Naive thymus-derived CD8-positive, alpha-beta T cell (primary cell): Measurements from ENCODE around the gene PGA5. TPM values are rescaled to one million over a fixed set of nuclear protein-coding genes. Genes with fewer than 3 reads are reported as not detected.
A peak's percentile ranks its signal among the peaks of the same experiment; 100 is the strongest.
"Not testable (repeated sequence)": the region's sequence is repeated elsewhere in the genome, so short reads cannot be mapped to it uniquely, and the experiment has no call there.

ENCODE experiments used
- ATAC-seq, 2 donors: fragments of 150-1000 bp; cut with Tn5 transposase in 1 of 2; sonication (Bioruptor Pico), chemical (Tn5 transposase) in 1 of 2; 1 replicate in 1 of 2; 2 replicates in 1 of 2; pipeline ENCODE4 v1.10.0; 2021; ENCODE audit warnings: mild to moderate bottlenecking in 2 of 2, moderate library complexity in 2 of 2
- POLR2A ChIA-PET: fragments of 350-600 bp; sonication (Branson Sonifier 250); formaldehyde crosslinking; loops from one replicate; lab custom pipeline; 2021; ENCODE audit warnings: antibody characterized with exemption; lab: Charles Lee
- DNase-seq, 10 donors: peaks; one replicate each; pipeline versions ENCODE4 v3.0.0 to v3.0.0-alpha.2; 2020 to 2022
- H3K27ac Mint-ChIP-seq, 10 donors: one replicate each; pipeline ENCODE4 v1.8.0; 2020 to 2022; ENCODE audit warnings: mild to moderate bottlenecking in 10 of 10, mixed read lengths in 10 of 10, moderate library complexity in 4 of 10, inconsistent platforms in 1 of 10
- H3K27me3 Mint-ChIP-seq, 5 donors: one replicate each; pipeline ENCODE4 v1.8.0; 2021 to 2022; ENCODE audit warnings: mixed read lengths in 5 of 5
- H3K36me3 Mint-ChIP-seq, 3 donors: one replicate each; pipeline ENCODE4 v1.8.0; 2020 to 2022; ENCODE audit warnings: mixed read lengths in 3 of 3, mild to moderate bottlenecking in 2 of 3, inconsistent platforms in 1 of 3
- H3K4me1 Mint-ChIP-seq, 4 donors: one replicate each; pipeline ENCODE4 v1.8.0; 2021 to 2022; ENCODE audit warnings: mixed read lengths in 4 of 4
- H3K4me3 Mint-ChIP-seq, 10 donors: one replicate each; pipeline ENCODE4 v1.8.0; 2020 to 2022; ENCODE audit warnings: mild to moderate bottlenecking in 10 of 10, mixed read lengths in 10 of 10, moderate library complexity in 6 of 10, inconsistent platforms in 1 of 10
- H3K9me3 Mint-ChIP-seq, 9 donors: one replicate each; pipeline ENCODE4 v1.8.0; 2020 to 2022; ENCODE audit warnings: mixed read lengths in 9 of 9, mild to moderate bottlenecking in 3 of 9, inconsistent platforms in 1 of 9, moderate library complexity in 1 of 9
- polyA plus RNA-seq, 3 donors: library from polyadenylated mRNA; unstranded; fragments of 300-500 nt; fragmentation: Illumina TruSeq; gene quantifications; one replicate each; pipeline ENCODE4 v1.2.3, GENCODE V29; 2021
- total RNA-seq, 8 experiments: library from RNA in 2 of 8; stranded (reverse) in 2 of 8; gene quantifications; one replicate each; pipeline ENCODE4 v1.2.3 and lab custom pipeline; 2021 to 2026

The PGA5 gene
- total RNA-seq, result not detected
- polyA plus RNA-seq, result not detected
- 0 reads per million in 6 experiments for total RNA-seq (lab: John Stamatoyannopoulos, UW)

DNA sequence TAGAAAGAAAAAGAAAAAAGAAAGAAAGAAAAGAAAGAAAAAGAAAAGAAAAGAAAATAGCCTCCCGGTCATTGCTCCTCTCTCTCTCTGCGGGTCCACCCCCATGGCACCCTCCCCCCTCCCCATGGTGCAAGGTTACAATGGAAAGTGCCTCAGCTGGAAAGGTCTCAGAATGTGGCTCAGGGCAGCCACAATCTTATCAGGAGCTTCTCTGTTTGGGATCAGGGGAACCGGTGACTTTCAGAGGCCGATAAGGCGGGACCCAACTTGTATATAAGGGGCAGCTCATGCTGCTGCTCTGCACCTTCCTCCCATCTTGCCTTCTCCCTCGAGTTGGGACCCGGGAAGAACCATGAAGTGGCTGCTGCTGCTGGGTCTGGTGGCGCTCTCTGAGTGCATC lies at the start of gene PGA5:
TSS of gene PGA5 (plus strand) at position 301 of the 400 bp plus-strand sequence. CDS start at position 353, 52 bp downstream.
- ATAC-seq, DNase-seq, H3K4me1 Mint-ChIP-seq, POLR2A ChIA-PET, H3K4me3 Mint-ChIP-seq, H3K36me3 Mint-ChIP-seq, H3K9me3 Mint-ChIP-seq, H3K27me3 Mint-ChIP-seq: not testable (repeated sequence)
- H3K27ac Mint-ChIP-seq, result peak within 1 kb of the TSS in 1 of 10 donors; percentile 32

GRCh38 chr11:61193596-61193995 lies 47.4 kb upstream of the PGA5 start:
- Mint-ChIP-seq H3K27me3 (peaks cover 0 to 10% (median 1%) of the 10 kb centered on the region in 5 donors), H3K4me3 (no peak overlapping the region), H3K9me3 (no peaks in the 10 kb centered on the region), H3K4me1 (no peaks in the 10 kb centered on the region), H3K27ac (no peak overlapping the region), H3K36me3 (no peaks in the 10 kb centered on the region)
- ATAC-seq (no peak), DNase-seq (no peak)
- POLR2A ChIA-PET, result no interaction called here

- peaks cover 0 to 10% (median 1%) of the 10 kb centered on the region in 5 donors for H3K27me3 Mint-ChIP-seq
- H3K9me3 Mint-ChIP-seq, result no peaks in the 10 kb centered on the region
- POLR2A ChIA-PET, result interaction anchor here (0.7 kb wide), 2 partner anchors 242 to 252 kb away, joined by 3 to 4 read pairs; partner anchors contain the start of gene SLC15A3
- H3K4me1 Mint-ChIP-seq, result no peaks in the 10 kb centered on the region
- H3K27ac Mint-ChIP-seq, result no peak overlapping the region
- no peaks in the 10 kb centered on the region for H3K36me3 Mint-ChIP-seq
- DNase-seq (no peak), ATAC-seq (no peak)
- no peak overlapping the region for H3K4me3 Mint-ChIP-seq
Measured at GRCh38 chr11:61194169-61194671, 46.8 kb upstream of the PGA5 start.

- H3K4me1 Mint-ChIP-seq, result no peaks in the 10 kb centered on the region
- H3K36me3 Mint-ChIP-seq, result no peaks in the 10 kb centered on the region
- H3K27me3 Mint-ChIP-seq, result peaks cover 0 to 7% (median 2%) of the 10 kb centered on the region in 5 donors
- H3K27ac Mint-ChIP-seq, result no peak overlapping the region
- H3K4me3 Mint-ChIP-seq, result no peak overlapping the region
- no peak for DNase-seq
- no peak for ATAC-seq
- POLR2A ChIA-PET, result interaction anchor here (0.7 kb wide), 2 partner anchors 243 to 253 kb away, joined by 3 to 4 read pairs; partner anchors contain the start of gene SLC15A3
- H3K9me3 Mint-ChIP-seq, result no peaks in the 10 kb centered on the region
Measured at GRCh38 chr11:61194981-61195695, 45.8 kb upstream of the PGA5 start.

GRCh38 chr11:61195719-61196118 lies 45.3 kb upstream of the PGA5 start:
- POLR2A ChIA-PET, result no interaction called here
- DNase-seq, result no peak
- no peaks in the 10 kb centered on the region for H3K4me1 Mint-ChIP-seq
- H3K4me3 Mint-ChIP-seq, result no peak overlapping the region
- no peaks in the 10 kb centered on the region for H3K9me3 Mint-ChIP-seq
- H3K36me3 Mint-ChIP-seq, result no peaks in the 10 kb centered on the region
- no peak for ATAC-seq
- no peak overlapping the region for H3K27ac Mint-ChIP-seq
- H3K27me3 Mint-ChIP-seq, result peaks cover 0 to 7% (median 7%) of the 10 kb centered on the region in 5 donors

DNA sequence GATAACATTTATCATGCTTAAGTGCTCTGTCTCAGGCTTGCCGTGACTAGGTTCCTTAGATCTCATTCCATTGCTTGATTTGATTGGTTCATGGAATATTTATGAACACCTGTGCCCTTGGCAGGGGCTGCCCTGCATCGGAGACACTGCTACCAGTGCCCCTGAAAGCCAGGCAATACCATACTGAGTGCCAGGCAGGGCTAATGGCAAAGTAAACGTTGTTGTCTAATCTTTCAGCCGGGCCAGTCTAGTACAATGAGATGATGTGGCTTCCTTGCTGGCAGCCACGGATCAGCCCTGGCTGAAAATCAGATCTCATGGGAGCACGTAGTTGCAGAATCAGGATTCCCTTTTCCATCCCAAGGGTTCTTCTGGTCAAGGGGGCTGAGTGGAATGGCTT lies 42.6 kb upstream of the PGA5 start:
- peaks cover 4 to 12% (median 9%) of the 10 kb centered on the region in 5 donors for H3K27me3 Mint-ChIP-seq
- H3K36me3 Mint-ChIP-seq, result no peaks in the 10 kb centered on the region
- DNase-seq (no peak), ATAC-seq (no peak)
- H3K4me1 Mint-ChIP-seq, result peaks cover 0 to 3% (median 0%) of the 10 kb centered on the region in 4 donors
- no peaks in the 10 kb centered on the region for H3K9me3 Mint-ChIP-seq
- no peak overlapping the region for H3K4me3 Mint-ChIP-seq
- H3K27ac Mint-ChIP-seq, result no peak overlapping the region
- POLR2A ChIA-PET, result no interaction called here

DNA sequence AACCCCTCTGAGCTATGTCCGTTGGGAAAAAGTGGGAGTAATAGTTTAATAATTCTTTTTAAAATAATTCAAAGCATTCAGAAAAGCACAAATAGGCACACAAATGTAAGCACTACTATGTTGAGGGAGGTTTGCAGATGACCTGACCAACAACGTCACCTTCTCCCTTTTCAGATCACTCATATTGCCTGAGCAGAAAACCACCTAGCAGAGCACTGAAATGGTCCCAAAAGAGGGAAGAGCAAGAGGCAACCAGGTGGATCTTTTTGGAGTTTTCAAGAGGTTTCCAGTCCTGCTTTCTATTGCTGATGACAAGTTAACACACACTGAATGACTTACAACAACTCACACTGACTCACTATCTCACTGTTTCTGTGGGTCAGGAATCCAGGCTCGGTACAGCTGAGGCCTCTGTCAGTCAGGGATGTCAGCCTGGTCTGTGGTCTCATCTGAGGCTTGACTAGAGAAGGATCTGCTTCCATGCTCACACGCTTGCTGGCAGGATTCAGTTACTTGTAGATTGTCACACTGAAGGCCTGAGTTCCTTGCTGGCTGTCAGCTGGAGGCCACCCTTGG lies 41.9 kb upstream of the PGA5 start:
- no peak overlapping the region for H3K4me3 Mint-ChIP-seq
- POLR2A ChIA-PET, result no interaction called here
- H3K9me3 Mint-ChIP-seq, result no peaks in the 10 kb centered on the region
- ATAC-seq (no peak), DNase-seq (no peak)
- no peak overlapping the region for H3K27ac Mint-ChIP-seq
- peaks cover 5 to 12% (median 9%) of the 10 kb centered on the region in 5 donors for H3K27me3 Mint-ChIP-seq
- H3K4me1 Mint-ChIP-seq, result peaks cover 0 to 3% (median 0%) of the 10 kb centered on the region in 4 donors
- no peaks in the 10 kb centered on the region for H3K36me3 Mint-ChIP-seq

- Mint-ChIP-seq H3K4me1 (peaks cover 0 to 3% (median 0%) of the 10 kb centered on the region in 4 donors), H3K36me3 (no peaks in the 10 kb centered on the region), H3K9me3 (no peaks in the 10 kb centered on the region), H3K27me3 (peaks cover 1 to 20% (median 9%) of the 10 kb centered on the region in 5 donors), H3K4me3 (no peak overlapping the region), H3K27ac (no peak overlapping the region)
- no peak for ATAC-seq
- no peak for DNase-seq
- POLR2A ChIA-PET, result no interaction called here
Measured at GRCh38 chr11:61201476-61201875, 39.5 kb upstream of the PGA5 start.

DNA sequence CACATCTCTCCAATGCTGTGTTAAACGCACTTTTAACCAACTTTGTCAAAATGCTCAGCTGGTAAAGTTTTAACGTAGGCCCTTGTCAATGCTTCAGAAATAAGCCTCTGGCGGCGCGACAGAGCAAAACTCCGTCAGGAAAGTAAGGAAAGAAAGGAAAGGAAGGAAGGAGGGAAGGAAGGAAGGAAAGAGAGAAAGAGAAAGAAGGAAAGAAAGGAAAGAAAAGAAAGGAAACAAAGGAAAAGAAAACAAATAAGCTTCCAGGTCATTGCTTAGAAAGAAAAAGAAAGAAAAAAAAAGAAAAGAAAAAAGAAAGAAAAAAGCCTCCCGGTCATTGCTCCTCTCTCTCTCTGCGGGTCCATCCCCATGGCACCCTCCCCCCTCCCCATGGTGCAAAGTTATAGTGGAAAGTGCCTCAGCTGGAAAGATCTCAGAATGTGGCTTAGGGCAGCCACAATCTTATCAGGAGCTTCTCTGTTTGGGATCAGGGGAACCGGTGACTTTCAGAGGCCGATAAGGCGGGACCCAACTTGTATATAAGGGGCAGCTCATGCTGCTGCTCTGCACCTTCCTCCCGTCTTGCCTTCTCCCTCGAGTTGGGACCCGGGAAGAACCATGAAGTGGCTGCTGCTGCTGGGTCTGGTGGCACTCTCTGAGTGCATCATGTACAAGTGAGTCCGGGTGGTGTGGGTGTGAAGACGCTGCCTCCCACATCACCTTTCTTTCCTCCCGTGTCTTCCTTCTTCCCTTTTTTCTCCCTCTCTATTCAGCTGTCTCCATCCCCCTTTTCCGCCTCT lies 37.8 kb upstream of the PGA5 start, which contains the start of gene PGA3:
TSS of gene PGA3 (plus strand) at position 566 of the 797 bp plus-strand sequence. CDS start at position 616, 50 bp downstream.
- POLR2A ChIA-PET, ATAC-seq, DNase-seq, H3K9me3 Mint-ChIP-seq, H3K4me3 Mint-ChIP-seq, H3K36me3 Mint-ChIP-seq, H3K4me1 Mint-ChIP-seq: not testable (repeated sequence)
- peak within 1 kb of the TSS in 1 of 10 donors; percentile 77 for H3K27ac Mint-ChIP-seq
- H3K27me3 Mint-ChIP-seq, result peaks cover 1 to 20% (median 9%) of the 10 kb centered on the region in 5 donors

GRCh38 chr11:61203873-61204272 lies 37.1 kb upstream of the PGA5 start:
- H3K27ac Mint-ChIP-seq, H3K4me1 Mint-ChIP-seq, DNase-seq, H3K36me3 Mint-ChIP-seq, POLR2A ChIA-PET, H3K4me3 Mint-ChIP-seq, H3K9me3 Mint-ChIP-seq, ATAC-seq: not testable (repeated sequence)
- H3K27me3 Mint-ChIP-seq, result peaks cover 1 to 20% (median 9%) of the 10 kb centered on the region in 5 donors

DNA sequence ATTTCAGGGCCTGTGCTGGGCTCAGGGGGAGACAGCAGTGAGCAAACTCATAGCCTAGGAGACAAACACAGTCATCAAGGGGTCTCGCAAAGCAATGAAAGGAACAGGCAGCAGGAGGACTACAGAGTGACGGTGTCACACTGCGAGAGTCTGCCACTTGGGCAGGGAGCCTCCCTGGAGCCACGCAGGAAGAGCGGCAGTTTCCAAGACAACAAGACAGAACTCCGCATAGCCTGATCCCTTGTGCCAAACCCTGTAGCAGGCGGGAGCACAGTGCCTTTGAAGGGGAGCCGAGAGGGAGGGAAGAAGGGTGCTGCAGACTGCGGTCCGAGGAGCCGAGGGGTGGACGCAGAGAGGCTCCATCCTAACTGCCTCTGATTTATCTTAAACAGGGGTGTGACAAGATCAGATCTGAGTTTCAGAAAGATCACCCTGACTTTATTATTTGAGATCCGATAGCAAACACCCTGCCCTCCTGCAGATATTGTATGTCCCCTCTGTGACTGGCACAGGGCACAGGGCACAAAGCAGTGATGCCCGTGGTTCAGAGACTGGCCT lies 36.4 kb upstream of the PGA5 start:
- POLR2A ChIA-PET, H3K4me3 Mint-ChIP-seq, ATAC-seq, H3K4me1 Mint-ChIP-seq, H3K36me3 Mint-ChIP-seq, H3K27ac Mint-ChIP-seq, DNase-seq, H3K9me3 Mint-ChIP-seq: not testable (repeated sequence)
- peaks cover 1 to 20% (median 9%) of the 10 kb centered on the region in 5 donors for H3K27me3 Mint-ChIP-seq

- not testable (repeated sequence) for DNase-seq, H3K9me3 Mint-ChIP-seq, H3K4me1 Mint-ChIP-seq
Measured at GRCh38 chr11:61207636-61208310, 33.2 kb upstream of the PGA5 start.

More at GRCh38 chr11:61207636-61208310, 33.2 kb upstream of the PGA5 start:
- POLR2A ChIA-PET, ATAC-seq, H3K4me3 Mint-ChIP-seq, H3K27ac Mint-ChIP-seq, H3K36me3 Mint-ChIP-seq: not testable (repeated sequence)
- peaks cover 1 to 12% (median 6%) of the 10 kb centered on the region in 5 donors for H3K27me3 Mint-ChIP-seq
